DMS53 (cell line): ENCODE data around the gene ALDOB.
A peak's percentile ranks its signal among the peaks of the same experiment; 100 is the strongest.
"Not testable (repeated sequence)": the region's sequence is repeated elsewhere in the genome, so short reads cannot be mapped to it uniquely, and the experiment has no call there.

Source experiments
- DNase-seq: peaks from one replicate; lab custom pipeline; 2025; lab: John Stamatoyannopoulos, UW

Gene ALDOB

DNA sequence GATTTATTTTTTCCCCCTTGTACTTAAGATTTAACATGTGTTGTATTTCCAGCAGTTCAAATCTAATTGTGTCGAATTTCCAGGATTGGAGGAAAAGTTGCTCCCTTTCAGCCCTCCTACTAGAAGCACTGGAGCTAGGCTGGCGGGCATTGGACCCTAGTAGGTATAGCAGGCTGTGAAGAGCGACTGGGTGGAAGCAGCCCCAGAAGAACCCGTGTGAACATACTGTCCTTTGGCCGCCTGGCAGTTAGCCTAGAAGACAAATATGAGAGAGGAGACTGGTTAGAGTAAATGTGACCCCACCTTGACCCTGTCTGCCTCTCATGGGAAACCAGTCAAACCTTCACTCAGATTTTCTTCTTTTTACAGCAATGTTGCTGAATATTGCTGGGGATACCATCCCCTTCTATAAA lies 13.9 kb downstream of the ALDOB start:
- DNase-seq, result no peak

- DNase-seq, result no peak
Observed at GRCh38 chr9:101419863-101420262, 15.7 kb downstream of the ALDOB start.

DNA sequence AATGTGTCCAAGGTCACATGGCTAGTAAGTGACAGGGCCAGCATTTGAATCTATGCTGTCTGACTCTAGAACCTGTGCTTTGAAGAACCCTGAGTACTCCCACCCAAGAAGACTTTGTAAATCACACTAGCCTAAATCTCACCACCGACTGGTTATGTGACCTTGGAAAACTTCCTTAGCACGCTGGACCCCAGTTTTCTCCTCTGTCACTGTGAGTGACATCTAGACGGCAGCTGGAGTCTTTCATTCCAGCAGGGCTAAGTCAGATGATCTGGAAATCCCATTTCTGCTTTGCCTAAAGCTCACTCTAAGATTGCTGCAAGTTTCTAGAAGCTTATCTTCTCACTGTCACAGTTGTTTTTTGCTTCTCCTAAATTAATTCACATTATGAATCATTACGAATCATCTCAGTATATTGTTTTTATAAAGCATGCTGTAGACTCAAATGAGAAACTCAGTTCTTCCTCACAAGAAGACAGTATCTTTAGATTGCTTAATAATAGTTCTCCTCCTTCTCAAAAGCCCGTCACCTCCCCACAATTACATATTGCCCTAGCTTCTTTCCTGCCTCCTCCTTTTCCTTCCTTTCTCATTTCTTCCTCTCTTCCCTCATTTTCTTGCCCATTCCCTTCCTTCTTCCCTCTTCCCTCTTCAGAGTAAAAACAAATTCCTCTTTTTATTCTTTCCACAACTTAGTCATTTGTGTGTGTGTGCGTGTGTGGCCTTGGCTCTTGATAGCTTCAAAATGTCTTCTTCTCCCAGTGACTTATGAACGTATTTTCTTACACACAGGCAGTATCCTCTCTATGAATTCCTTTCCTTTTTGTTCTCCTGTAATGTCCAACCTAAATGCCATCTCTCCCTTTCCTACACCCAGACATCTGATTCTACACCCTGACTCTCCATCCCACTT lies 16.8 kb downstream of the ALDOB start:
- DNase-seq, result no peak

GRCh38 chr9:101417977-101418376 lies 17.6 kb downstream of the ALDOB start:
- DNase-seq, result no peak

DNA sequence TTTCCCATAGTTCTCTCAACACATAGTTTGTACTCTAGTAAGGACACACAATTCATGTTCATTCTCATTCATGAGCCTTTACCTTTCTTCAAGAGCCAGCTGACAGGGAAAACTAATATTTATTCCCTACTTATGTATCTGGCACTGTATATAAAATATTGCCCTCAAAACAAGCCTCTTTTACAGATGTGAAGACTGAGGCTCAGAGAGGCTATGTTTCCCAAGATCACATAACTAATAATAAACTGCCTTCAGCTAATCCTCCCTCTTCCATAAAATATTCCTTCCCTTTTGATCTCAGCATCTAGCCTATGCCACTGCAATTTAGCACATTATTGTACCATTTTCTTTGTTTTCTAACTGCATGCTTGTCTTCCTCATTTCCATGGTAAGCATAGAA lies 18.2 kb downstream of the ALDOB start:
- DNase-seq, result no peak

GRCh38 chr9:101415578-101415977 lies 20.0 kb downstream of the ALDOB start:
- no peak for DNase-seq

GRCh38 chr9:101414839-101415238 lies 20.7 kb downstream of the ALDOB start:
- DNase-seq, result no peak

DNA sequence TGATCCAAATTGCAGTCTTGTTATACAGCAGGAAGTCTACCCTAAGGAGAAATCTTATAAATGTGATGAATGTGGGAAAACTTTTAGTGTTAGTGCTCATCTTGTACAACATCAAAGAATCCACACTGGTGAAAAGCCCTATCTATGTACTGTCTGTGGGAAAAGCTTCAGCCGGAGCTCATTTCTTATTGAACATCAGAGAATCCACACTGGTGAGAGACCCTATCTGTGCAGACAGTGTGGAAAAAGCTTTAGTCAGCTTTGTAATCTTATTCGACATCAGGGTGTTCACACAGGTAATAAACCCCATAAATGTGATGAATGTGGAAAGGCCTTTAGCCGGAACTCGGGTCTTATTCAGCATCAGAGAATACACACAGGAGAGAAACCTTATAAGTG lies 26.5 kb downstream of the ALDOB start:
- DNase-seq, result peak; percentile 7

- no peak for DNase-seq
Observed at GRCh38 chr9:101408374-101409078, 27.0 kb downstream of the ALDOB start.

GRCh38 chr9:101403516-101404285 lies 31.9 kb downstream of the ALDOB start:
- DNase-seq, result no peak

DNA sequence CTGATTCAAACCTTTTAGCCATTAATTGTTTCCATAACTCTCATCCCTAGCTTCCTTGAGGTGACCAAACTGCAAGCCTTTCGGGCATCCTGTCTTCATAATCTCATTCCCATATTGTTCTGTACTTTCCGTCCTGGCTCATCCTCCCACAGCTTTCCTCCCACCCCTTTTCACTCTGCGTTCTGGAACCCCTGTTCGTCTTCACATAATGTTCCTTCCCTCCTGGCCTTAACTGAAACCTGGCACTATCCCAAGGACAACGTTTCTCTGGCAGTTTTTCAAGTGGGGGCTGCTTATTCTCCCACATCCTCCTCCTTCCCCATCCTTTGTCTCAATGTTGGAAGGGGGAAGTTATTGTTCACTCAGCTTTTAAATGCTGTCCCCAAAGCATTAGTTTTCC lies 35.5 kb downstream of the ALDOB start:
- no peak for DNase-seq

- no peak for DNase-seq
Observed at GRCh38 chr9:101399643-101399970, 36.0 kb downstream of the ALDOB start.

DNA sequence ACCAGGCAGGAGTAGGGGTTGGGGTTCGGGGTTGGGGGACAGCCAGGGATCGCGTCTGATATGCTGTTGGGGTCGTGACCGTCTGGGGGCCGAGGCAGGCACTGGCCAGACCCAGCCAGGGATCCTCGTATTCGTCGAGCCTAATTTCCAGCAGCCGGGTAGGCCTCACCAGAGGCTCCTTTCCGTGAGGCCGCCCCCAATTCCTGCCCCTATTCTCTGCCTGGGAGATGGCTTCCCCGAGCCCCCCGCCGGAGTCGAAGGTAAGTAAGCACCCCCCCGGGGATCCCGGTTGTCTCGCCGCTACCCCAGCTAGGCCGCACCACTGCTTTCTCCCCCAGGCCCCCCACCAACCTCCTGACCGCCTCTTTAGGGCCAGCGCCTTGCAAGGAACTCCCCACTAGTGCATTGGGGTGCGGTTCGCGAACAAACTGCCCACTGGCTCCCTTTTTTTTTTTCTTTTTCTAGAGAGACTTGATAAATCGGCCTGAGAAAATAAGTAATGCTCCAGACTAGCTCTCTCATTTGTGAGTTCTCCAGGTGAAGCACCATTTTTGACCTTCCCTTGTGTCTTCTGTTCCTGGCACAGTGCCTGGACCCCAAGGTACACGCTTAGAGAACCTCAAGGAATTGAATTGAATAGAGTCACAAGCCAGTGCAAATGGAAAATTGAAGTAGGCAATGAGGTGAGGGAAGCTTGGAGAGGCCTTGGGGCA lies 36.5 kb downstream of the ALDOB start:
- DNase-seq, result peak; percentile 35

DNA sequence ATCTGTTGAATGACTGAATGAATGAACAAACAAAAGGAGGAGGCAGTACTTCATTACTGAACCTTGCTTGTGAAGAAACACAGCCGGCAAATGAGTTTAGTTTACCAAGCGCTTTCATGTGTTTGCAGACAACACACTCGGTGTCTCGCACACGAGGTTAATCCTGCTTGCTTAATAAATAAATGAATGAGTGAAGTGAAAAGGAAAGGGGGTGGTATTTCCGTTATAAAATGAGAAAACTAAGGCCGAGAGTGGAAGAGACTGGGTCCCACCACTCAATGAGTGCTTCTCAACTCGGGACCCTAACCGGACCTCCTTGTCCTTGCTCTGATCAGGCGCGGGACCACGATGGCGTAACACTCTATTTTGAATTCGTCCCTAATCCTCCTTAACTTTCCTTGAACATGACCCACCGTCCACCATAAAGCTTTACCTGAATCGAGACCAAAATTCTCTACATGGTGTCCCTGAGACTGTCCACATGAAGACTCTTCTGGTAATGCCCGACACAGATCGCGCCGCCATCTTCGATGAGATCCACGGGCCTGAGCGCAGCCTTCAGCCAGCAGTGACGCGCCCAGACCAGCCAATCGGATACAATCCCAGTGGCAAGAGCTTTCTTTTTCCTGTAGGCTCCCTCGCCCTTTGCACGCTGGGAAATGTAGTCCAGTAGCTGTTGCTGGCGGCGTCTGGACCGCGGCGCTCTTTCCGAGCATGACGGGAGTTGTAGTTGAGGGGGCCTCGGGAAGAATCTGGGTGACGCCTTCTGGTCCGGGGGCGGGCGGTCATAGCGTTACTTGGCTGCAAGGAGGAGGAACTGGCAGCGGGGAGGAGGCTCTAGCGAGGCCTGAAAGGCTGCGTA lies 37.3 kb downstream of the ALDOB start, which contains the start of the genes MRPL50 and ZNF189:
MRPL50 (minus strand) TSS at position 551 of the 862 bp plus-strand sequence; CDS start at position 525, 26 bp downstream.
ZNF189 (plus strand) TSS at position 784 of the 862 bp plus-strand sequence. CDS start 306 bp downstream, outside the sequence.
- DNase-seq, result peak; percentile 98

GRCh38 chr9:101397746-101398067 lies 37.9 kb downstream of the ALDOB start:
- DNase-seq, result peak; percentile 61

DNA sequence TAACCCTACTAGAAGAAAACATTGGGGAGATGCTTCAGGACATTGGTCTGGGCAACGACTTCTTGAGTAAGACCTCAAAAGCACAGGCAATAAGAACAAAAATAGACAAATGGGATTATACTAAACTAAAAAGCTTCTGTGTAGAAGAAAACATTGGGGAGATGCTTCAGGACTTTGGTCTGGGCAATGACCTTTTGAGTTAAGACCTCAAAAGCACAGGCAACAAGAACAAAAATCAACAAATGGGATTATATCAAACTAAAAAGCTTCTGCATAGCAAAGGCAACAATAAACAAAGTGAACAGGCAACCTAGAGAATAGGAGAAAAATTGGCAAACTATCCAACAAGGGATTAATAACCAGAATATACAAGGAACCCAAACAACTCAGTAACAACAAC lies 40.9 kb downstream of the ALDOB start:
- no peak for DNase-seq

DNA sequence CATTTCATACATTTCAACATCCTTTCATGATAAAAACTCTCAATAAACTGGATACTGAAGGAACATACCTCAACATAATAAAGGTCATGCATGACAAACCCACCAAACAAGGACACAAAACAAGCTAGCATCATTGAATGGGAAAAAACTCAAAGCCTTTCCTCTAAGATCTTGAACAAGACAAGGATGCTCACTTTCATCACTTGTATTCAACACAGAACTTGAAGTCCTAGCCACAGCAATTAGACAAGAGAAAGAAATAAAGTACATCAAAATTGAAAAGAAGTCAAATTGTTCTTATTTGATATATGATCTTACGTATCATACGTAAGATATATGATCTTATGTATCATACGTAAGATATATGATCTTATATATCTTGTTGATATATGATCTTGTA lies 42.4 kb downstream of the ALDOB start:
- DNase-seq, result no peak

DNA sequence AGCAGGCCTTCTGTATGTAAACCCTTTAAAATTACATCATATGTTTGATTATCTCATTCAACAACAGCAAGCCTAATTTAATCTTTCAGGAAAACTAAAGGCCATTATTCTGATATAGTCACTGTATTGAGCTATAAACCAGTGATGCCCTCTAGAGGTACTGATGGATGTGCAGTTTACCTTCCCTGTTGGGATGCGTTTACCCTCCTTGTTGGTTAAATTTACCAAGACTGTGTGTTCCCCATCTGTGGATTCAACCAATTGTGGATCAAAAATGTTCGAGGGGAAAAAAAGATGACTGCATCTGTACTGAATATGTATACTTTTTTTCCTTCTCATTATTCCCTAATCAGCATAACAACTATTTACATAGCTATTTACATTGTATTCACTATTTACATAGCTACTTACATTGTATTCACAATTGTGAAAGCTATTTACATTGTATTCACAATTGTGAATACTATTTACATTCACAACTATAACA lies 47.0 kb downstream of the ALDOB start:
- peak; percentile 75 for DNase-seq

GRCh38 chr9:101387871-101388506 lies 47.6 kb downstream of the ALDOB start:
- DNase-seq, result peak; percentile 83

- DNase-seq, result not testable (repeated sequence)
Observed at GRCh38 chr9:101384873-101385536, 50.6 kb downstream of the ALDOB start, which contains the start of gene BAAT. Gene BAAT (minus strand): TSS chr9:101385006. CDS start chr9:101371404, 13,602 bp downstream.
